ENCODE data around the gene OR6C76. TPM values are rescaled to one million over a fixed set of nuclear protein-coding genes. Genes with fewer than 3 reads are reported as not detected.
"Not testable (repeated sequence)": the region's sequence is repeated elsewhere in the genome, so short reads cannot be mapped to it uniquely, and the experiment has no call there.

The OR6C76 gene
- polyA plus RNA-seq, 4 donors: not detected

DNA sequence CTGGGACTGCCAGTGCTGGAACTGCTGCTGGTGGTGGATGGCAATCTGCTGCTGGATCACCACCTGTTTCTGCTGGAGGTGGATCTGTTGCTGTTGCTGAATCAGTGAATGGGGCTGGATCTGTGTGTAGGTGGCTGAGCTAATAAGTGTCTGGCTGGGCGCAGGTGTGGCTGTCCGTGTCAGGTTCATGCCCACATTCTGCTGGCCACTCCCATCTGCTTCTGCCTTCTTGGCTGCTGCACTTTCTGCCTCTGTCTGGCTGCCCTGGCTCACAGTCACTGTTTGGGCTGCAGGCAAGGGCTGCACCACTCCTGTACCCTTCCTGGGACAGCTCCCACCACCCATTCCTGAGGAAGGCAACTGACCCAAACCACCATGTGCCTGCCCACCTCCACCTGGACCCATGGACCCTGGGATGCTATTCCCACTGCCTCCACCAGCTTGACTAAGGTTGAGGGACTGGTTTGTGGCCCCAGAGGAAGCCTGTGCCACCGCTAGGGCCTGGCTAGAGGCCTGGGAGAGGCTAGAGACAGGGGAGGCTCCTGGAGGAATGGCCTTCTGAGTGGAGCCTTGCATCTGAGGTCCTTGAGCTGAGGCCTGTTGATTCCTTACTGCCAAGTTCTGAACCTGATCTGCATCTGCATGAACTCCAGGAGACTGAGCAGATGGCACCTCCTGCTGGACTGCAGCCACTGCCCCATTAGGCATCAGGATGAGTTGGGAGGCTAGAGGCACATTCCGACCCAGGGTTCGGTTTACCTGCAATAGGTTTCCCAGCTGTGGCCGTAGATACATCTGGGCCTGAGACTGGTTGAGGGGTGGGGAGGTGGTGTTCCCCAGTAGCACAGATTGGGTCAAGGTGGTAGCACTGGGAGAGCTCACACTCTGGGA is 12.3 kb upstream of the OR6C76 start:
- not testable (repeated sequence) for DNase-seq; H3K4me3 ChIP-seq (ENCODE audit: low read depth in 1 of 3, low read length in 3 of 3); H3K36me3 ChIP-seq (ENCODE audit: control insufficient read depth in 3 of 3, insufficient read depth in 2 of 3, low read depth in 1 of 3, low read length in 3 of 3); H3K27ac ChIP-seq (ENCODE audit: low read depth in 1 of 3, low read length in 2 of 3); H3K27me3 ChIP-seq (ENCODE audit: control insufficient read depth in 3 of 3, insufficient read depth in 3 of 3, low read length in 3 of 3); H3K9me3 ChIP-seq (ENCODE audit: control insufficient read depth in 2 of 2, insufficient read depth in 1 of 2, low read depth in 1 of 2, low read length in 1 of 2); FAIRE-seq; H3K4me1 ChIP-seq (ENCODE audit: control insufficient read depth in 3 of 3, insufficient read depth in 2 of 3, low read depth in 1 of 3, low read length in 2 of 3)
- 81 to 95% (median 89%) methylated on average over 3 to 5 of the region's 6 CpGs for WGBS, 3 donors

DNA sequence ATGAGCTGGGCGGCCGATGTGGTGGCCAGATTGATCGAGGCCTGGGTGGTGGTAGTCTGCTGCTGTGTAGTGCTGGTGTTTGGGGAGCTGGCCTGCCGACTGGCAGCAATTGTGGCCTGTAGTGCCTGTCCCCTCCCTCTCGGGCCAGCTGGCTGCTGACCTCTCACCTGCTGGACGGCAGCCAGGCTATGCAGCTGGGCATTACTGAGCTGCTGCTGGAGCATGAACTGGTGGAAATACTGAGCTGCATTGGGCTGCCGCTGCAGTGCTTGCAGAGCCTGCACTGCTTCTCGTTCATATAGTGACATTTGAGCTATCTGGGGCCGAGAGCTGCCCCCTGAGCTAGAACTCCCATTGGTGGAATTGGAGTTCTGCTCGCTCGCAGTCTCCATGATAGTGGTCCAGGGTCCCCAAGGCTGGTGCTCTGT is 11.6 kb upstream of the OR6C76 start:
- H3K36me3 ChIP-seq (ENCODE audit: control insufficient read depth in 3 of 3, insufficient read depth in 2 of 3, low read depth in 1 of 3, low read length in 3 of 3); H3K27me3 ChIP-seq (ENCODE audit: control insufficient read depth in 3 of 3, insufficient read depth in 3 of 3, low read length in 3 of 3); H3K4me1 ChIP-seq (ENCODE audit: control insufficient read depth in 3 of 3, insufficient read depth in 2 of 3, low read depth in 1 of 3, low read length in 2 of 3); H3K4me3 ChIP-seq (ENCODE audit: low read depth in 1 of 3, low read length in 3 of 3); H3K9me3 ChIP-seq (ENCODE audit: control insufficient read depth in 2 of 2, insufficient read depth in 1 of 2, low read depth in 1 of 2, low read length in 1 of 2); H3K27ac ChIP-seq (ENCODE audit: low read depth in 1 of 3, low read length in 2 of 3); FAIRE-seq: not testable (repeated sequence)
- WGBS, 3 donors: 51 to 65% (median 57%) methylated on average over 7 to 11 of the region's 11 CpGs
- peak in 1 of 2 donors; percentile 2 for DNase-seq

DNA sequence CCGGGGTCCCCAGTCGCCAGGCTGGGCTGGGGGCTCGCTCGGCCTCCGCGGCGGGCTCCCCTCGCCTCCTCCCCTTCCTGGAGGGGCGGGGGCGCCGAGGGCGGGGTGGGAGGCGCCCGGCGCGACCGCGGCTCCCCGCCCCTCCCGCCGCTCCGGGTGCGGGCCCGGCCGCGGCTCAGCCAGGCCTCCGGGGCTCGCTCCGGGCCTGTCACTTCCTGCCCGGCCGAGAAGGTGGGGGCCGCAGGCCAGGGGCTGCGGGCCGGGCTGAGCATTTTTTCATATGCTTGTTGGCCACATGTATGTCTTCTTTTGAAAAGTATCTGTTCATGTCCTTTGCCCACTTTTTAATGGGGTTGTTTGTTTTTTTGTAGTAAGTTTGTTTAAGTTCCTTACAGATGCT is 11.2 kb upstream of the OR6C76 start:
- 0 to 11% (median 6%) methylated on average over 1 to 10 of the region's 34 CpGs for WGBS, 3 donors
- H3K27me3 ChIP-seq (ENCODE audit: control insufficient read depth in 3 of 3, insufficient read depth in 3 of 3, low read length in 3 of 3); H3K9me3 ChIP-seq (ENCODE audit: control insufficient read depth in 2 of 2, insufficient read depth in 1 of 2, low read depth in 1 of 2, low read length in 1 of 2); FAIRE-seq; H3K36me3 ChIP-seq (ENCODE audit: control insufficient read depth in 3 of 3, insufficient read depth in 2 of 3, low read depth in 1 of 3, low read length in 3 of 3); H3K4me3 ChIP-seq (ENCODE audit: low read depth in 1 of 3, low read length in 3 of 3); DNase-seq; H3K4me1 ChIP-seq (ENCODE audit: control insufficient read depth in 3 of 3, insufficient read depth in 2 of 3, low read depth in 1 of 3, low read length in 2 of 3); H3K27ac ChIP-seq (ENCODE audit: low read depth in 1 of 3, low read length in 2 of 3): not testable (repeated sequence)

DNA sequence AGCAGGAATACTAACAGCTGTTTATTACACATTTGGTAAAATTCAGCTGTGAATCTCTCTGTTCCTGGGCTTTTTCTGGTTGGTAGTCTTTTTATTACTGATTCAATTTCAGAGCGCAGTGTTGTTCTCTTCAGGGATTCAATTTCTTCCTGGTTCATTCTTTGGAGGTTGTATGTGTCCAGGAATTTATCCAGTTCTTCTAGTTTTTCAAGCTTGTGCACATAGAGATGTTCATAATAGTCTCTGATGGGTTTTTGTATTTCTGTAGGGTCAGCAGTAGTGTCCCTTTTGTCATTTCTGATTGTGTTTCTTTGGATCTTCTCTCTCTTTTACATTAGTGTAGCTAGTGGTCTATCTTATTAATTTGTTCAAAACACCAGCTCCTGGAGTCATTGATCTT is 9.1 kb upstream of the OR6C76 start:
- Histone ChIP-seq H3K36me3 (ENCODE audit: control insufficient read depth in 3 of 3, insufficient read depth in 2 of 3, low read depth in 1 of 3, low read length in 3 of 3) (no peaks in the 10 kb centered on the region), H3K27me3 (ENCODE audit: control insufficient read depth in 3 of 3, insufficient read depth in 3 of 3, low read length in 3 of 3) (no peaks in the 10 kb centered on the region), H3K4me1 (ENCODE audit: control insufficient read depth in 3 of 3, insufficient read depth in 2 of 3, low read depth in 1 of 3, low read length in 2 of 3) (no peaks in the 10 kb centered on the region), H3K27ac (ENCODE audit: low read depth in 1 of 3, low read length in 2 of 3) (no peak overlapping the region), H3K4me3 (ENCODE audit: low read depth in 1 of 3, low read length in 3 of 3) (no peak overlapping the region), H3K9me3 (ENCODE audit: control insufficient read depth in 2 of 2, insufficient read depth in 1 of 2, low read depth in 1 of 2, low read length in 1 of 2) (no peaks in the 10 kb centered on the region)
- no peak for DNase-seq
- 67 to 97% (median 95%) methylated on average over 1 of the region's 1 CpG for WGBS, 3 donors
- no peak for FAIRE-seq

DNA sequence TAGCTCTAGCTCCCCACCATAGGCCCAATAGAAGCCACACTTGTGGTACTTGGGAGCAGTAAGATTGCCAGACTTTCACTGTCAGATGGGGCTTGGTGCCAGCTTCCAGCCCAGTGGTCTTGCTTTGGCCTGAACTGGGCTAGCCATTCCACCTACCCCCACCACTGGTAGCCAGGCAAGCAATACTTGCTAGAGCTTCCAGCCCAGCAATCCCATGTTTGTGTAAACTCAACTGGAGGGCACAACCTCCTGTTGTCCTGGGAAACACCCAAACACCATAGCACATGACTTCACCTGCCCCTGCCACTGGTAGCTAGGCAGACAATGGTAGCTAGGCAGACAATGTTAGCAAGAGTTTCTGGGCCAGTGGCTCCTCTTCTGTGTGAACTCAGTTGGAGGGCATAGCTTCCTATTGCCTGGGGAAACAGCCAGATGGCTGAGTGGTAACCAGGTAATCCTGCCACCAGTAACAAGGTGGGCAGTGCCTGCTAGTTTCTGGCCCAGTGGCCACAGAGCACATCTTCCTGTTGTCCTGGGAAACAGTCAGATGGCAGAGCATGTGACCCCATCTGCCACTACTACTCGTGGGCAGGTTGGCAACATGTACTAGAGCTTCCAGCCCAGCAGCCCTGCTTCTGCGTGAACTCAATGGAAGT is 5.6 kb upstream of the OR6C76 start:
- Histone ChIP-seq H3K9me3 (ENCODE audit: control insufficient read depth in 2 of 2, insufficient read depth in 1 of 2, low read depth in 1 of 2, low read length in 1 of 2) (no peaks in the 10 kb centered on the region), H3K4me1 (ENCODE audit: control insufficient read depth in 3 of 3, insufficient read depth in 2 of 3, low read depth in 1 of 3, low read length in 2 of 3) (no peaks in the 10 kb centered on the region), H3K27me3 (ENCODE audit: control insufficient read depth in 3 of 3, insufficient read depth in 3 of 3, low read length in 3 of 3) (no peaks in the 10 kb centered on the region), H3K36me3 (ENCODE audit: control insufficient read depth in 3 of 3, insufficient read depth in 2 of 3, low read depth in 1 of 3, low read length in 3 of 3) (no peaks in the 10 kb centered on the region), H3K27ac (ENCODE audit: low read depth in 1 of 3, low read length in 2 of 3) (no peak overlapping the region), H3K4me3 (ENCODE audit: low read depth in 1 of 3, low read length in 3 of 3) (no peak overlapping the region)
- 67 to 80% (median 75%) methylated on average over 2 of the region's 2 CpGs for WGBS, 3 donors
- no peak for FAIRE-seq
- peak in 1 of 2 donors; percentile 5 for DNase-seq

DNA sequence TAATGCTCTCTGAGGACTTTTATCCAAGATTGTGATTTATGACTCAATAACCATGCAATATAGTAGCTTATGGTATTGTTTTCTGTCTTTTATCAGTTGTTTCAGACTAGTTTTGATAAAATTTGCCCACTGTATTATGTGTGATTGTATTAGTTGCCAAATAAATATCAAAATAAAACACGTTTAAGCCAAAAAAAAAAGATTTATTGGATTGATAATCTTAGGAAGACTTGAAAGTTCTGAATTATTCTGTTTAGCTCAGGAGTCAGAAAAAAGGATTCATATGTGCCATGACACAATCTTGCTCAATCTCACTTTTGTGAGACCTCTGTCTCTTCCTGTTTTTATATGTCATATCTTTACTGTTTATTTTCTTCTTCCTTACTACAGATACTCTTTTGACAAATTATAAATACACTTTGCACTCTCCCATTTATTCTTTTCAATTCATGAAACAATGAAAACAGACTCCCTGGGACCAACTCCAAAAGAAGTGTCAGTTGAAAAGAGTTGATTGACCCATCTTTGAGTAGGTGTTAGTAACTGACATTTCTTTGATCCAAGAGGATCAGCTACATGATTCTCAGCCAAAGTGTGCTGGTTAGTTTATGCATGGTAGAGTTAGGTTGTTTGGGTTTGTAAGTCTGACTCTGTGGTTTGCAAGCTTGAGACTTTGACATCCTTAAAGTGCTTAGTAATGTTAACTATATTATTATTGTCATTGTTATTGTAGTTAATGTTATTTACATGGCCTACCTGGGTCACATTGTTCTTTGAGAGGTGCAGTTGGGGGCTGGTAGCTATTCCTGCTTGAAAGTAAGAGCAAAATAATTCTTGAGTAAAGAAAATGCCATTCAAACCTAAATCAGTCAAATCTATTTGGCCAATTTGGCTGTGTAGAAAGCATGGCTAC is 2.5 kb downstream of the OR6C76 start:
- WGBS, 3 donors: 10 to 21% (median 13%) methylated on average over 1 of the region's 1 CpG
- Histone ChIP-seq H3K27ac (ENCODE audit: low read depth in 1 of 3, low read length in 2 of 3) (no peak overlapping the region), H3K9me3 (ENCODE audit: control insufficient read depth in 2 of 2, insufficient read depth in 1 of 2, low read depth in 1 of 2, low read length in 1 of 2) (no peaks in the 10 kb centered on the region), H3K36me3 (ENCODE audit: control insufficient read depth in 3 of 3, insufficient read depth in 2 of 3, low read depth in 1 of 3, low read length in 3 of 3) (no peaks in the 10 kb centered on the region), H3K4me3 (ENCODE audit: low read depth in 1 of 3, low read length in 3 of 3) (no peak overlapping the region), H3K4me1 (ENCODE audit: control insufficient read depth in 3 of 3, insufficient read depth in 2 of 3, low read depth in 1 of 3, low read length in 2 of 3) (no peaks in the 10 kb centered on the region), H3K27me3 (ENCODE audit: control insufficient read depth in 3 of 3, insufficient read depth in 3 of 3, low read length in 3 of 3) (no peaks in the 10 kb centered on the region)
- no peak for FAIRE-seq
- DNase-seq: no peak

DNA sequence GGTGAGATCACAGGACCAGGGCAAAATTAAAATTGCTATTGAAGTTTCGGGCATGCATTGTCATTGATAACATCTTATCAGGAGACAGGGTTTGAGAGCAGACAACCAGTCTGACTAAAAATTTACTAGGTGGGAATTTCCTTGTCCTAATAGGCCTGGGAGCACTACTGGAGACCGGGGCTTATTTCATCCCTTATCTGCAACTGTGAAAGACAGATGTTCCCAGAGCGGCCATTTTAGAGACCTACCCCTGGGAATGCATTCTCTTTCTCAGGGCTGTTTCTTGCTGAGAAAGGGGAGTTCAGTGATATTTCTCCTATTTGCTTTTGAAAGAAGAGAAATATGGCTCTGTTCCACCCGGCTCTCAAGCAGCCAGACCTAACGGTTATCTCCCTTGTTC is 15.2 kb downstream of the OR6C76 start:
- H3K36me3 ChIP-seq (ENCODE audit: control insufficient read depth in 3 of 3, insufficient read depth in 2 of 3, low read depth in 1 of 3, low read length in 3 of 3); H3K27ac ChIP-seq (ENCODE audit: low read depth in 1 of 3, low read length in 2 of 3); FAIRE-seq; H3K9me3 ChIP-seq (ENCODE audit: control insufficient read depth in 2 of 2, insufficient read depth in 1 of 2, low read depth in 1 of 2, low read length in 1 of 2); DNase-seq; H3K4me1 ChIP-seq (ENCODE audit: control insufficient read depth in 3 of 3, insufficient read depth in 2 of 3, low read depth in 1 of 3, low read length in 2 of 3); H3K4me3 ChIP-seq (ENCODE audit: low read depth in 1 of 3, low read length in 3 of 3); H3K27me3 ChIP-seq (ENCODE audit: control insufficient read depth in 3 of 3, insufficient read depth in 3 of 3, low read length in 3 of 3): not testable (repeated sequence)
- WGBS, 3 donors: 72 to 89% (median 76%) methylated on average over 5 of the region's 5 CpGs

DNA sequence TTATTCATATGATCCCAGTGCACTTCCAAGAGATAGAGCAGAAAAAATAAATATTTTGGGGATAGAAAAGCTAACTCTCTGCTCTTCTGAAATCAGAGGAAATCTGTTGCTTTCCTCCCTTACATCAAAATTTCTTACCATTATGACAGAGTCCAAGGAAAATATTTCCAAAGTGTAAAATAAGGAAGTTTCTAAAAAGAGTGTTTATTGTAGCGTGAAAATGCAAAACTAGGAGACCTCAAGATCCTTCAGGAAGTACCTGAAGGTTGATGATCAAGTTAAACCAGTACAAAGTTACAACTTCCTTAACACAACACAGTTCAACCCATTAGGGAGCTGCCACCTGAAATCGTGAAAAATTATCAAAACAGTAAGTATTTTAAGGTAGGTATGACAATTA is 17.7 kb downstream of the OR6C76 start, which contains the start of gene OR6C2:
Gene OR6C2 (plus strand): TSS at position 301 of the 400 bp plus-strand sequence. CDS start 8,138 bp downstream, outside the sequence.
- FAIRE-seq: no peak
- no peak for DNase-seq
- Histone ChIP-seq H3K27ac (ENCODE audit: low read depth in 1 of 3, low read length in 2 of 3) (no peak within 1 kb of the TSS), H3K9me3 (ENCODE audit: control insufficient read depth in 2 of 2, insufficient read depth in 1 of 2, low read depth in 1 of 2, low read length in 1 of 2) (no peaks in the 10 kb centered on the region), H3K36me3 (ENCODE audit: control insufficient read depth in 3 of 3, insufficient read depth in 2 of 3, low read depth in 1 of 3, low read length in 3 of 3) (no peaks in the 10 kb centered on the region), H3K4me3 (ENCODE audit: low read depth in 1 of 3, low read length in 3 of 3) (no peak within 1 kb of the TSS), H3K4me1 (ENCODE audit: control insufficient read depth in 3 of 3, insufficient read depth in 2 of 3, low read depth in 1 of 3, low read length in 2 of 3) (no peaks in the 10 kb centered on the region), H3K27me3 (ENCODE audit: control insufficient read depth in 3 of 3, insufficient read depth in 3 of 3, low read length in 3 of 3) (no peaks in the 10 kb centered on the region)
- WGBS, 3 donors: 48 to 52% (median 50%) methylated on average over 2 of the region's 2 CpGs
